Kidney (tissue), 14 donors: ENCODE measurements around the gene DLG2. TPM values are rescaled to one million over a fixed set of nuclear protein-coding genes. Genes with fewer than 3 reads are reported as not detected.

Experiments
- DNase-seq, 5 donors: peaks; one replicate each; pipeline ENCODE4 v3.0.0-alpha.2; 2013 to 2020
- FAIRE-seq: peaks from 2 replicates; lab custom pipeline; 2012; peaks lifted over from hg19 to GRCh38; lab: Jason Lieb, UNC
- H3K27ac ChIP-seq, 2 donors: one replicate each; pipeline ENCODE4 v1.7.0; 2013; ENCODE audit warnings: low read depth in 2 of 2, low read length in 2 of 2, inconsistent platforms in 1 of 2
- H3K27me3 ChIP-seq: one replicate; pipeline ENCODE4 v1.7.1; 2013; ENCODE audit warnings: low read length, inconsistent platforms; ENCODE audit not compliant: control insufficient read depth, insufficient read depth
- H3K36me3 ChIP-seq, 3 donors: one replicate each; pipeline versions ENCODE4 v1.7.0 to v1.7.1; 2013; ENCODE audit warnings: low read length in 3 of 3, control low read depth in 1 of 3, inconsistent platforms in 1 of 3; ENCODE audit not compliant: insufficient read depth in 3 of 3, control insufficient read depth in 2 of 3
- H3K4me1 ChIP-seq, 3 donors: one replicate each; pipeline versions ENCODE4 v1.7.0 to v1.7.1; 2013; ENCODE audit warnings: low read length in 3 of 3, inconsistent platforms in 1 of 3, low read depth in 1 of 3; ENCODE audit not compliant: control insufficient read depth in 2 of 3, insufficient read depth in 2 of 3
- H3K4me3 ChIP-seq, 3 donors: one replicate each; pipeline versions ENCODE4 v1.7.0 to v1.8.1; 2013; ENCODE audit warnings: low read length in 3 of 3, control low read depth in 1 of 3, inconsistent platforms in 1 of 3
- H3K9ac ChIP-seq, 3 donors: one replicate each; pipeline versions ENCODE4 v1.7.0 to v1.7.1; 2013; ENCODE audit warnings: low read length in 3 of 3, control low read depth in 1 of 3, inconsistent platforms in 1 of 3
- H3K9me3 ChIP-seq, 3 donors: one replicate each; pipeline versions ENCODE4 v1.7.0 to v1.7.1; 2013; ENCODE audit warnings: low read length in 3 of 3, control low read depth in 1 of 3, inconsistent platforms in 1 of 3; ENCODE audit not compliant: control insufficient read depth in 2 of 3, insufficient read depth in 1 of 3
- CTCF ChIP-seq: IDR thresholded peaks from 3 replicates; pipeline ENCODE4 v1.5.1; 2012; ENCODE audit warnings: mild to moderate bottlenecking, moderate library complexity, borderline replicate concordance; ENCODE audit not compliant: insufficient read depth; ENCODE audit errors: extremely low read depth
- intact Hi-C: fragments of 100-400 bp; cut with DNase I; formaldehyde crosslinking; loops from one replicate; pipeline ENCODE4 v1.11.1; 2022
- polyA plus RNA-seq: library from polyadenylated mRNA; stranded (reverse); fragments of 350-450 nt; fragmentation: Illumina TruSeq; extraction: RNeasy Lipid Tissue Mini Kit (QIAGEN cat#74804); gene quantifications from one replicate; pipeline ENCODE4 v1.2.3, GENCODE V29; 2014; ENCODE audit warnings: low read depth, low replicate concordance; ENCODE audit not compliant: insufficient read depth
- total RNA-seq: library from RNA; stranded (reverse); fragmentation: NEBNext Ultra II Directional; extraction: Animal tissue kit (Norgen Biotek cat#: 25700); gene quantifications from one replicate; pipeline ENCODE4 v1.2.1, GENCODE V29; 2021
- donor health status: control.
- donor health status: control.
- donor health status: control.
- donor health status: control.
- donor health status: control.
- donor health status: DM: yes; HTN: yes; CAD: no.
- donor health status: Normal renal cell carcinoma (clear cell type).

The DLG2 gene
- total and polyA plus RNA-seq, 2 donors from 2014 or later, result 2.9 to 7.2 TPM

DNA sequence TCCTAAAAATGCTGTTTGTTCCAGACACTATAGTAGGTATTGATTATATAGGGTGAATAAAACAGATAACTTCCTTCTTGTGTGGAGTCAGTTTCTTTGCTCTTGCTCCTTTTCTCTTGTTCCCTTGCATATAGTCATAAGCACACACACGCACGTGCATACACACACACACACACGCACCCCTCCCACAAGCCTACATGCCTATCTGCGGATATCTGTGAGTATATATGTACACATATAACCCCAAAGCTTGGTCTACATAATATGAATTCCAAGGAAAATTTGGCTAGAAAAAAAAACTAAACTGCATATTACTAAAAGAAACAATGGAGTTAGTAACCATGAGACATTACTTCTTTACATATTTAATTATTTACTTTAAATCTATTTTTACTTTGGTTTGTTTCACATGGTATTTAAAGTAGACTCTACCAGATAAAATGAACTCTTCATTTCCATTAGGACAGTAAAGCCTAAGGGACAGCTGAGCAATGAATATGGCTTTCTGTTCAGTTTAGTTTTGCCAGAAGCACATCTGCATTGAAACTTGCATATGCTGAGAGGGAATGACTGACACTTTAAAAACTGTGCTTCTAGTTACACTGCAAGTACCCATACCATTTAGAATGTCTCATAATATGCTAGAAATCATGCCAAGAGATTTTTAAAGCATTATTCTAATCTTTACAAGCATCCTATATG, 676.4 kb downstream of the DLG2 start:
- DNase-seq (no peak), FAIRE-seq (no peak)
- Histone ChIP-seq H3K27me3 (no peaks in the 10 kb centered on the region), H3K9me3 (no peaks in the 10 kb centered on the region), H3K4me1 (no peaks in the 10 kb centered on the region), H3K4me3 (no peak overlapping the region), H3K36me3 (no peaks in the 10 kb centered on the region), H3K27ac (no peak overlapping the region), H3K9ac (no peak overlapping the region)
- intact Hi-C loops, result no loop called here
- TF ChIP-seq CTCF, result no peak

DNA sequence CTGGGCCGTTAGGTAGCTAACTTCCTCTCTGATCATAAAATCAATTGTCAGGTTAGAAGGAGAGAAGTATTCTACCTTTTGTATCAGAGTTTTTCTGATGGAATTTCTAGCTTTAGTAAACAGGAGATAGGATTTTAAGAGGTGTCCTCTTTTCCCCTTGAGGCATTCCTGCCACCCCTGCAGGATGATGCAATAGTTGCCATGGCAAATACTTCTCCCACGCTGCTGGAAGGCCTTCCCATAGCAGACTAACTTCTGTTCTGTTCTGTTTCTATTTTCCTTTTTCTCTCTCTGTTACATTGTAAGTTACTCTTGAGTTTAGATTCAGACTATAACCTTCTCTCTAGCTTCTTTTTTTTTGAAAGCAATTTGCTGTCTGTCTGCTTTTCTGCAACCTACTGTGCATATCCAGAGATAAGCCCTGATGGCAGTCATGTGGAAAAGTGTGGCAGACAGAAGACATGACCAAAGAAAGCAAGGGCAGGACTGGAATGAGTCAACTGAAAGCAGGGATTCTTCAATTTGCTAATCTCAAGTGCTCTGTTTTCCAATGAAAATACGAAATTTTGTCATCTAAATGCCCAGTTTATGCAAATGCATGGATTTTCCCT, 679.1 kb downstream of the DLG2 start:
- Histone ChIP-seq H3K36me3 (no peaks in the 10 kb centered on the region), H3K4me1 (no peaks in the 10 kb centered on the region), H3K4me3 (no peak overlapping the region), H3K9me3 (peaks cover 0 to 1% (median 0%) of the 10 kb centered on the region in 3 donors), H3K27ac (no peak overlapping the region), H3K9ac (no peak overlapping the region), H3K27me3 (no peaks in the 10 kb centered on the region)
- no peak for DNase-seq
- FAIRE-seq, result no peak
- TF ChIP-seq CTCF, result no peak
- intact Hi-C loops, result no loop called here

- no peak for TF ChIP-seq CTCF
- H3K9ac ChIP-seq, result no peak overlapping the region
- intact Hi-C loops, result no loop called here
These were observed 680.1 kb downstream of the DLG2 start for GRCh38 chr11:84947070-84947469.

More at GRCh38 chr11:84947070-84947469, 680.1 kb downstream of the DLG2 start:
- Histone ChIP-seq H3K27ac (no peak overlapping the region), H3K4me1 (no peaks in the 10 kb centered on the region), H3K4me3 (no peak overlapping the region), H3K36me3 (no peaks in the 10 kb centered on the region), H3K9me3 (peaks cover 0 to 1% (median 0%) of the 10 kb centered on the region in 3 donors), H3K27me3 (no peaks in the 10 kb centered on the region)
- FAIRE-seq (no peak), DNase-seq (no peak)
